Activated CD4-positive, alpha-beta T cell treated with anti-CD3 and anti-CD28 coated beads for 24 hours (primary cell): ENCODE results near the gene DENND1A.
"Not testable (repeated sequence)": the region's sequence is repeated elsewhere in the genome, so short reads cannot be mapped to it uniquely, and the experiment has no call there.

ENCODE experiments used
- DNase-seq, 2 donors: peaks; one replicate each; pipeline ENCODE4 v3.0.0-alpha.2; 2020; ENCODE audit warnings: low read depth in 2 of 2

DENND1A gene

GRCh38 chr9:123923377-123923776, 6.5 kb downstream of the DENND1A start:
- no peak for DNase-seq

GRCh38 chr9:123922911-123923310, 7.0 kb downstream of the DENND1A start:
- DNase-seq = no peak

GRCh38 chr9:123922431-123922830, 7.5 kb downstream of the DENND1A start:
- no peak for DNase-seq

DNA sequence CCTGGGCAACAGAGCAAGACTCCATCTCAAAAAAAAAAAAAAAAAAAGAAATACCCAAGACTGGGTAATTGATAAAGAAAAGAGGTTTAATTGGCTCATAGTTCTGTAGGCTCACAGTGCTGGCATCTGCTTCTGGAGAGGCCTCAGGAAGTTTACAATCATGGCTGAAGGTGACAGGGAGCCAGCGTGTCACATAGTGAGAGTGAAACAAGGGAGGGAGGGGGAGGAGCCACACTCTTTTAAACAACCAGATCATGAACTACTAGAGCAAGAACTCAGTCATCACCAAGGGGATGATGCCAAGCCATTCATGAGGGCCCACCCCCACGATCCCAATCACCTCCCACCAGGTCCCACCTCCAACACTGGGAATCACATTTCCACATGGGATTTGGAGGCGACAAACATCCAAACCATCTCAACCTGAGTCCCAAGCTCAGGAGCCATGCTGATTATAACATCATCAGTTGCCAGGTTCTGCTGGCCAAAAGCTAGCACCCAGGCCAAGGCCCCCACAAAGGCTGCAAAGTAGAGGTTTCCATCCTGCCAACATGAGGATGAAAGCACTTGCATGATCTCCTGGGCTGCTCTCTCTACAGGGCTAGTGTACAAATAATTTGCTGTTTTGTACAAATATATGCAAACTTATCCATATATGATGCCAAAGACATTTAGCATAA, 15.3 kb downstream of the DENND1A start:
- no peak for DNase-seq

DNA sequence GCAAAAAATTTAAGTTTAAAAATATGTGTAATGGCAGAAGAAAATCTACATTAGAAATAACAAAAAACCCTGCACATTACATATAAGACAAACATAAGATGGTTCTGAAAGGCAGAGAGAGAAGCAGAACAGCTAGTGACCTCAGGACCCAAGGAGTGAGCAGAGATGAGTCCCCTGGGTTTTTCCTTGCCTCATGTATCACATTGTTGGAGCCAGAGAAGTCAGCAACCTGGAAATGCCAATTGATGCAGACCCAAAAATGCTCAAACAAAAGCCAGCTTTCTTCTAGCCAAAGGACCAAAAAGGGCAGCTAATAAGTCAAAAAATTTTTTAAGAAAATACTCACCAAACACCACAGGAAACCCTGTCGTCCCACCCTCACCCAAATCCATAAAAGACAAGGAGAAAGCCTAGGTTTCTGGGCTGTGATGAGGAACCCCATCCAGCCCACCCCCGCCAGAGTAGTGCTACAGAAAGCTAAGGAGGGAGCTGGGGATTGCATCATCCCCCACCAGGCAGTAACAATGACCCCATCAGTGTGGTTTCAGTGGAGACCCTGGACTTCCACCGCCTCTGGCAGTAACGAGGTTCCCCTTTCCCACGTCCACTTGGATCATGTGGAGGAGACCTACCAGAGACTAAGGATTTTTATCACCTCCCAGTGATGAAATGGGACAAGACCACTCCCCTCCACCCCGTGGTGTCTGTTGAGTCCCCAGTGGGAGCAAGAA, 17.6 kb downstream of the DENND1A start:
- no peak for DNase-seq

GRCh38 chr9:123911024-123911423, 18.9 kb downstream of the DENND1A start:
- no peak for DNase-seq

DNA sequence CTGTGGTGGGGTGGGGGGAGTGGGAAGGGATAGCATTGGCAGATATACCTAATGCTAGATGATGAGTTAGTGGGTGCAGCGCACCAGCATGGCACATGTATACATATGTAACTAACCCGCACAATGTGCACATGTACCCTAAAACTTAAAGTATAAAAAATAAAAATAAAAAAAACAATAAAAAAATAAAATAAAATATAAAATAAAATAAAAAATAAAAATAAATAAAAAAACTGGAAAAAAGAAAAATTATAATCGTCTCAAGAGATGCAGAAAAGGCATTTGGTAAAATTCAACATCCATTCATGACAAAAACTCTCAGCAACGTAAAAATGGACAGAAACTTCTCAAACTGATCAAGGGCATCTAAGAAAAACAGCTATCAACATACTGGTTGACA, 20.7 kb downstream of the DENND1A start:
- not testable (repeated sequence) for DNase-seq

- not testable (repeated sequence) for DNase-seq
Measured at GRCh38 chr9:123903550-123903949, 26.4 kb downstream of the DENND1A start.

GRCh38 chr9:123894822-123895221, 35.1 kb downstream of the DENND1A start:
- no peak for DNase-seq

DNA sequence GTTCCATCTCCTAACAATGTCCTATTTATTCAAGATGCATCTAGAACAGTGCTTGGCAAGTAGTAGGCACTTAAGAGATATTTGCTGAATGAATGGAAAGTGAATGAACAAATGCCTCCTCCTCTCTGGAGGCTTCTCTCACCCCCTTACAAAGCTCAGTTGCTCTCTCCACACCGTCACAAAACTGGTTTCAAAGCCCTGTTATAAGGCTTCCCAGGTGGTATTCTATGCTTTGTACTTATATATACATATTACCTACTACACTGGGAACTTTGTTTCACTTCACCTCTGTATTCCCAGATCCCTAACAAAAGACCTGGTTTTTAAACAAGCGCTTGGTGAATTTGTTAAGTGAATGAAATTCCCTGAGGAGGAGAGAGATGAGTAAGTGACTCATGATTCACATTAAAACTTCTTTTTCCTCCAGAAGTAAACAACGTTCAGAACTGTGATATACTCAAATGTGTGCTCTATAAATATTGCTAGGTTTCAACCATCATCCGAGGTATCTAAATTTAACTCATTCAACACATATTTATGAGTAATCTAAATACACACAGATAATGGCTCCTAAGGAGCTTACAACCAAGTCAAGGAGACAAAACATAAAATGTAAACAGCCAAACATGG, 36.0 kb downstream of the DENND1A start:
- DNase-seq = no peak

DNA sequence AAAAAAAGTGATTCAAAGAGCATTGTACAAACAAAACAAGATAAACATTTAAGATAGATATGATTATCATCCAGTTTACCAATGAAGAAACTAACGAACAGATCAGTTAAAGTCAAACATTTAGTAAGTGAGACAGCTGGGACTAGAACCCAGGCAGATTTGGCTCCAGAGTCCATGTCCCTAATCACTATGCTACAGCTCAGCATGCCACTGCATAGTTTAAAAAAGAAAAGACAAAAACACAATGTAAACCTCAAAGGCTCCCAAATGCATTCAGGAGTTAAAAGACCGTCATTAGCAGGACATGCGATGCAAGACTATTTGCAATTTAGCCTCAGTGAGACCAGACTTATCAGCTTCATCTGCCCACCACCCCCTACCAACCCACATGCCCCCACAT, 36.8 kb downstream of the DENND1A start:
- no peak for DNase-seq

- DNase-seq = no peak
Measured at GRCh38 chr9:123887837-123888236, 42.1 kb downstream of the DENND1A start.

- not testable (repeated sequence) for DNase-seq
Measured at GRCh38 chr9:123885834-123886233, 44.1 kb downstream of the DENND1A start.

GRCh38 chr9:123883634-123884033, 46.3 kb downstream of the DENND1A start:
- no peak for DNase-seq

- no peak for DNase-seq
Measured at GRCh38 chr9:123881604-123882003, 48.3 kb downstream of the DENND1A start.

GRCh38 chr9:123880420-123880819, 49.5 kb downstream of the DENND1A start:
- no peak for DNase-seq

DNA sequence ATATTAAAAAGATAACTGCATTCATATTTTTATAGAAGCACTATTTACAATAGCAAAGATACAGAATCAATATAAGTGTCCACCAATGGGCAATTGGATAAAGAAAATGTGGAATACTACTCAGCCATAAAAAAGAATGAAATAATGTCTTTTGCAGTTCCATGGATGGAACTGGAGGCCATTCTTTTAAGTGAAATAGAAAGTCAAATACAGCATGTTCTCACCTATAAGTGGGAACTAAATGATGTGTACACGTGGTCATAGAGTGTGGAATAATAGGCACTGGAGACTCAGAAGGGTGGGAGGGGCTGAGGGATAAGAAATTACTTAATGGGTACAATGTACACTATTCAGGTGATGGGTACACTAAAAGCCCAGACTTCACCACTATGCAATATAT, 53.2 kb downstream of the DENND1A start:
- no peak for DNase-seq

DNA sequence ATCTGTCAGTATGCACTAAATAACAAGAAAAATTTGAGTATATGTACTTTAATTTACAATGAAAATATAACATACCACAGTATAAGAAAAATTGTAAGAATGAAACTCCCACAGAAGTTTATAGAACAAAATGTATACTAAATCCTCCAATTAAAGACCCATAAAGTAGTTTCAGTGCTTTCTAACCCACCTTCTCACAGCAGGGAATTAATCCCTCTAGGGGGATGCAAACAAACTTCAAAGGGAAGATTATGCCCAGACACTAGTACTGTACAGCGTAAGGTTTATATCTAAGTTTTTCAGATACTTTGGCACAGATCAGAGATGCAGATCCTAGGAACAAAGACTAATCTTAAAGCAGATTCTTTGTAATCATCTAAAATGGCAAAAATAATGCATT, 57.2 kb downstream of the DENND1A start:
- DNase-seq = no peak

GRCh38 chr9:123871781-123872180, 58.1 kb downstream of the DENND1A start:
- no peak for DNase-seq

DNA sequence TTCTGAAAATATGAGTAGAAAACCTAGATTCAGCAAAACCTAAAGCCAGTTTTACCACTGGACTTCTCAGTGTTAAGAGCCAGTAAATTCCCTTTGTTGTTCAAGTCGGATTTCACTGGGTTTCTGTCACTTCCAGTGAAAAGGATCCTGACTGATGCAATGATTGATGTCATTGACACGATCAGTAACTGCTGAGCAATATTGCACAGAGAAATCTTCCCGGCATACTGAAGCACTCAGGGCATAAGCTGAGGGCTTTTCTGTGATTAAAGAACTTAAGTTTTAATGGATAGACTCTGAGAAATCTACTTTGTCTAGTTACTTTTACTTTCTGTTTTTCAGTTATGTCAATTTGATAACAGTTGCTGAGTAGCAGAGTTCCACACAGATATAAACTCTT, 61.9 kb downstream of the DENND1A start:
- no peak for DNase-seq

GRCh38 chr9:123867034-123867433, 62.9 kb downstream of the DENND1A start:
- no peak for DNase-seq

GRCh38 chr9:123866497-123866896, 63.4 kb downstream of the DENND1A start:
- DNase-seq = no peak
